A549 (cell line): Measurements from ENCODE around the gene STX19. TPM values are rescaled to one million over a fixed set of nuclear protein-coding genes. Genes with fewer than 3 reads are reported as not detected.

Source experiments
- ATAC-seq, 2 experiments: fragments of 200-7000 bp in 1 of 2; fragments of >200 bp in 1 of 2; cut with Nextera tagmentation in 1 of 2; cut with Tn5 transposase in 1 of 2; 3 replicates each; pipeline versions ENCODE4 v1.8.0 to v1.9.1; 2018 to 2020; ENCODE audit warnings: mild to moderate bottlenecking in 1 of 2, moderate library complexity in 1 of 2
- CTCF ChIA-PET: fragments of 300-600 bp; sonication (Branson Sonifier 250); formaldehyde crosslinking; extraction: SDS; loops from one replicate; lab custom pipeline; 2021; ENCODE audit warnings: antibody characterized with exemption, inconsistent platforms; lab: Yijun Ruan, JAX
- POLR2A ChIA-PET: fragments of 350-600 bp; formaldehyde crosslinking; extraction: SDS; loops from one replicate; lab custom pipeline; 2021; ENCODE audit warnings: antibody characterized with exemption, inconsistent platforms; lab: Yijun Ruan, JAX
- DNase-seq, 2 experiments: peaks; one replicate each; pipeline versions ENCODE4 v3.0.0 to v3.0.0-alpha.2; 2011 to 2016; ENCODE audit warnings: low read depth in 1 of 2, low spot score in 1 of 2
- FAIRE-seq: peaks from 2 replicates; lab custom pipeline; 2011; peaks lifted over from hg19 to GRCh38; lab: Jason Lieb, UNC
- H3K27ac ChIP-seq, 2 experiments: fragments of >200 bp; sonication (Bioruptor Twin); formaldehyde crosslinking; 3 replicates each; pipeline ENCODE4 v1.5.1; 2016 to 2017
- H3K4me1 ChIP-seq: fragments of >200 bp; sonication (Bioruptor Twin); formaldehyde crosslinking; 3 replicates; pipeline ENCODE4 v1.6.1; 2016
- H3K4me2 ChIP-seq: fragments of >200 bp; sonication (Bioruptor Twin); formaldehyde crosslinking; 3 replicates; pipeline ENCODE4 v1.6.1; 2016
- H3K4me3 ChIP-seq: fragments of >200 bp; sonication (Bioruptor Twin); formaldehyde crosslinking; 3 replicates; pipeline ENCODE4 v1.5.1; 2016
- H3K9me3 ChIP-seq: fragments of >200 bp; sonication (Bioruptor Twin); formaldehyde crosslinking; 3 replicates; pipeline ENCODE4 v1.6.1; 2016
- ATOH8 ChIP-seq: fragments of 250-450 bp; sonication (Bioruptor Pico); IDR thresholded peaks from 2 replicates; pipeline ENCODE4 v1.5.0; 2020; ENCODE audit warnings: low read depth, mild to moderate bottlenecking, moderate library complexity
- BCL3 ChIP-seq: fragments of >200 bp; sonication (Bioruptor Twin); formaldehyde crosslinking; IDR thresholded peaks from 3 replicates; pipeline ENCODE4 v1.6.1; 2016
- CBX8 ChIP-seq: fragments of 200-600 bp; sonication (generic); IDR thresholded peaks from 2 replicates; pipeline ENCODE4 v1.6.1; 2016
- EP300 ChIP-seq, 2 experiments: fragments of >200 bp; sonication (Bioruptor Twin); formaldehyde crosslinking; IDR thresholded peaks; 2 replicates in 1 of 2; 3 replicates in 1 of 2; pipeline ENCODE4 v1.6.1; 2016 to 2017
- FOSL2 ChIP-seq, 2 experiments: fragments of 450-650 bp in 1 of 2; fragments of >200 bp in 1 of 2; sonication (Bioruptor Twin) in 1 of 2; formaldehyde crosslinking; IDR thresholded peaks; 2 replicates each; pipeline versions ENCODE4 v1.5.0 to v1.6.1; 2016 to 2020; ENCODE audit warnings: mild to moderate bottlenecking in 1 of 2, moderate library complexity in 1 of 2
- FOXS1 ChIP-seq: fragments of 250-450 bp; sonication (Bioruptor Pico); IDR thresholded peaks from 2 replicates; pipeline ENCODE4 v1.5.0; 2020; ENCODE audit warnings: mild to moderate bottlenecking, moderate library complexity
- HDAC2 ChIP-seq: fragments of 200-600 bp; sonication (generic); IDR thresholded peaks from 2 replicates; pipeline ENCODE4 v1.6.1; 2016
- HOXB13 ChIP-seq: fragments of 250-450 bp; sonication (Bioruptor Pico); IDR thresholded peaks from 2 replicates; pipeline ENCODE4 v1.5.0; 2020; ENCODE audit warnings: low read depth, mild to moderate bottlenecking, moderate library complexity
- MYC ChIP-seq: IDR thresholded peaks from 2 replicates; pipeline ENCODE4 v1.6.1; 2012; ENCODE audit warnings: mild to moderate bottlenecking, inconsistent platforms, low read length, improper control_type of control experiment, borderline replicate concordance
- NPAS2 ChIP-seq: fragments of 250-450 bp; sonication (Bioruptor Pico); IDR thresholded peaks from 2 replicates; pipeline ENCODE4 v1.8.0; 2022; ENCODE audit warnings: mild to moderate bottlenecking, moderate library complexity, borderline replicate concordance
- NR3C1 ChIP-seq: fragments of >200 bp; sonication (Bioruptor Twin); formaldehyde crosslinking; IDR thresholded peaks from 3 replicates; pipeline ENCODE4 v1.6.1; 2017
- POLR2A ChIP-seq: IDR thresholded peaks from 2 replicates; pipeline ENCODE4 v1.6.1; 2012; ENCODE audit warnings: mild to moderate bottlenecking, low read length
- POLR2AphosphoS2 ChIP-seq: conservative IDR thresholded peaks from 2 replicates; pipeline ENCODE4 v1.6.1; 2012; ENCODE audit warnings: low read length, improper control_type of control experiment, inconsistent platforms
- RAD21 ChIP-seq, 2 experiments: fragments of >200 bp in 1 of 2; sonication (Bioruptor Twin) in 1 of 2; formaldehyde crosslinking in 1 of 2; IDR thresholded peaks in 1 of 2; conservative IDR thresholded peaks in 1 of 2; 2 replicates in 1 of 2; 3 replicates in 1 of 2; pipeline ENCODE4 v1.6.1; 2012 to 2018; ENCODE audit warnings: inconsistent platforms in 1 of 2
- RCOR1 ChIP-seq: fragments of 150-350 bp; IDR thresholded peaks from 2 replicates; pipeline ENCODE4 v1.6.1; 2014; ENCODE audit warnings: antibody characterized with exemption, low read length, low read depth
- RNF2 ChIP-seq: fragments of 200-600 bp; sonication (generic); IDR thresholded peaks from 2 replicates; pipeline ENCODE4 v1.6.1; 2016; ENCODE audit warnings: low read depth, mild to moderate bottlenecking, antibody characterized with exemption, moderate library complexity, borderline replicate concordance
- SMC3 ChIP-seq: fragments of >200 bp; sonication (Bioruptor Twin); formaldehyde crosslinking; IDR thresholded peaks from 3 replicates; pipeline ENCODE4 v1.6.1; 2018; ENCODE audit warnings: inconsistent platforms
- SREBF2 ChIP-seq: fragments of 450-650 bp; IDR thresholded peaks from 2 replicates; pipeline ENCODE4 v1.6.1; 2014; ENCODE audit warnings: mild to moderate bottlenecking, moderate library complexity
- TFCP2L1 ChIP-seq: fragments of 250-450 bp; sonication (Bioruptor Pico); IDR thresholded peaks from 2 replicates; pipeline ENCODE4 v1.5.0; 2021; ENCODE audit warnings: mild to moderate bottlenecking
- ZNF302 ChIP-seq: fragments of 250-450 bp; sonication (Bioruptor Pico); IDR thresholded peaks from 2 replicates; pipeline ENCODE4 v1.9.0; 2021; ENCODE audit warnings: inconsistent platforms, mild to moderate bottlenecking, moderate library complexity
- ZSCAN20 ChIP-seq: fragments of 250-450 bp; sonication (Bioruptor Pico); IDR thresholded peaks from 2 replicates; pipeline ENCODE4 v1.8.0; 2022; ENCODE audit warnings: mild to moderate bottlenecking, moderate library complexity
- WGBS: methylation state at CpG from one replicate; pipeline ENCODE4 v1.1.6; 2017; ENCODE audit errors: missing lambda C conversion rate; 5-methylcytosine and 5-hydroxymethylcytosine counted together
- polyA plus RNA-seq, 4 experiments: library from polyadenylated mRNA; depleted of rRNA in 3 of 4; stranded (reverse); fragments of >200 nt; fragmentation: RNase III in 1 of 4; extraction: RNeasy Plus Mini Kit Qiagen cat#74134 plus additional on column Dnase treatment in 1 of 4; gene quantifications; 2 replicates in 3 of 4; 3 replicates in 1 of 4; pipeline ENCODE4 v1.2.3, GENCODE V29; 2011 to 2017
- TF ChIP-seq, protein P1 (sequence below): fragments of 150-350 bp; IDR thresholded peaks from 2 replicates; pipeline ENCODE4 v1.6.1; 2014; ENCODE audit warnings: low read depth, mild to moderate bottlenecking, low read length
- TF ChIP-seq, protein P2 (sequence below): fragments of >200 bp; sonication (Bioruptor Twin); formaldehyde crosslinking; IDR thresholded peaks from 3 replicates; pipeline ENCODE4 v1.5.1; 2016
- TF ChIP-seq, protein P3 (sequence below): fragments of >200 bp; sonication (Bioruptor Twin); formaldehyde crosslinking; IDR thresholded peaks from 2 replicates; pipeline ENCODE4 v1.6.1; 2016

STX19 gene
- polyA plus RNA-seq, 2 of the 4 experiments (the other 2 are of a cell fraction), result 0.17 TPM; not detected in 1

GRCh38 chr3:93992207-93992606, 36.2 kb downstream of the STX19 start (continued):
- TF ChIP-seq SMC3, result no peak

GRCh38 chr3:93991631-93992030, 36.8 kb downstream of the STX19 start:
- Histone ChIP-seq H3K4me3 (no peak overlapping the region), H3K27ac (no peak overlapping the region), H3K9me3 (no peaks in the 10 kb centered on the region), H3K4me2 (no peak overlapping the region), H3K4me1 (peaks cover 7% of the 10 kb centered on the region; the same call in 2 of the 3 replicates)
- ATAC-seq, result no peak
- ChIA-PET CTCF (interaction anchor here (0.8 to 2.4 kb wide), 3 partner anchors 11 to 13 kb away, joined by 4 to 9 read pairs (median 5); no protein-coding TSS in a partner anchor), POLR2A (interaction anchor here (0.5 to 0.8 kb wide), 2 partner anchors 25 to 71 kb away, joined by 3 to 4 read pairs; no protein-coding TSS in a partner anchor)
- FAIRE-seq, result no peak
- no peak for DNase-seq
- TF ChIP-seq EP300 (IDR thresholded peaks at IDR 0.05), result no peak
- TF ChIP-seq RNF2, result no peak
- TF ChIP-seq ZSCAN20, result no peak
- TF ChIP-seq TFCP2L1 (CRISPR knock-in tag), result no peak
- TF ChIP-seq RCOR1, result no peak
- TF ChIP-seq BCL3, result no peak
- TF ChIP-seq ATOH8 (CRISPR knock-in tag), result no peak
- TF ChIP-seq MYC, result no peak
- no peak for TF ChIP-seq POLR2AphosphoS2
- no peak for TF ChIP-seq RAD21 (conservative IDR thresholded peaks at IDR 0.05 in 1 of 2, IDR thresholded peaks at IDR 0.05 in 1 of 2)
- TF ChIP-seq HOXB13 (CRISPR knock-in tag), result no peak
- no peak for TF ChIP-seq ZNF302 (CRISPR knock-in tag)
- no peak for TF ChIP-seq NR3C1
- no peak for TF ChIP-seq HDAC2
- WGBS, result 72% methylated on average over 2 of the region's 2 CpGs

- CTCF ChIA-PET, result interaction anchor here (2.1 kb wide), 1 partner anchor 16 kb away, joined by 5 read pairs; the partner anchor contains the start of gene PROS1
- Histone ChIP-seq H3K9me3 (no peaks in the 10 kb centered on the region), H3K4me3 (no peak overlapping the region), H3K4me1 (peaks cover 7% of the 10 kb centered on the region; the same call in 2 of the 3 replicates), H3K27ac (no peak overlapping the region), H3K4me2 (no peak overlapping the region)
- DNase-seq (no peak), FAIRE-seq (no peak), ATAC-seq (no peak)
- POLR2A ChIA-PET, result interaction anchor here (1.0 to 2.2 kb wide), 3 partner anchors 9 to 73 kb away, joined by 3 to 9 read pairs (median 4); partner anchors contain the start of genes ARL13B, DHFR2 and NSUN3
- 83% methylated on average over 3 of the region's 3 CpGs for WGBS
- TF ChIP-seq NPAS2 (CRISPR knock-in tag) (no peak), FOXS1 (CRISPR knock-in tag) (no peak), SREBF2 (no peak), FOSL2 (IDR thresholded peaks at IDR 0.05) (no peak), FOSL2 (CRISPR knock-in tag; IDR thresholded peaks at IDR 0.05) (no peak), RCOR1 (no peak), ZNF302 (CRISPR knock-in tag) (no peak), TFCP2L1 (CRISPR knock-in tag) (no peak), CBX8 (no peak), RNF2 (no peak), NR3C1 (no peak), POLR2A (no peak)
- TF ChIP-seq, protein P1, sequence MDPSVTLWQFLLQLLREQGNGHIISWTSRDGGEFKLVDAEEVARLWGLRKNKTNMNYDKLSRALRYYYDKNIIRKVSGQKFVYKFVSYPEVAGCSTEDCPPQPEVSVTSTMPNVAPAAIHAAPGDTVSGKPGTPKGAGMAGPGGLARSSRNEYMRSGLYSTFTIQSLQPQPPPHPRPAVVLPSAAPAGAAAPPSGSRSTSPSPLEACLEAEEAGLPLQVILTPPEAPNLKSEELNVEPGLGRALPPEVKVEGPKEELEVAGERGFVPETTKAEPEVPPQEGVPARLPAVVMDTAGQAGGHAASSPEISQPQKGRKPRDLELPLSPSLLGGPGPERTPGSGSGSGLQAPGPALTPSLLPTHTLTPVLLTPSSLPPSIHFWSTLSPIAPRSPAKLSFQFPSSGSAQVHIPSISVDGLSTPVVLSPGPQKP, result no peak
- TF ChIP-seq, protein P2, sequence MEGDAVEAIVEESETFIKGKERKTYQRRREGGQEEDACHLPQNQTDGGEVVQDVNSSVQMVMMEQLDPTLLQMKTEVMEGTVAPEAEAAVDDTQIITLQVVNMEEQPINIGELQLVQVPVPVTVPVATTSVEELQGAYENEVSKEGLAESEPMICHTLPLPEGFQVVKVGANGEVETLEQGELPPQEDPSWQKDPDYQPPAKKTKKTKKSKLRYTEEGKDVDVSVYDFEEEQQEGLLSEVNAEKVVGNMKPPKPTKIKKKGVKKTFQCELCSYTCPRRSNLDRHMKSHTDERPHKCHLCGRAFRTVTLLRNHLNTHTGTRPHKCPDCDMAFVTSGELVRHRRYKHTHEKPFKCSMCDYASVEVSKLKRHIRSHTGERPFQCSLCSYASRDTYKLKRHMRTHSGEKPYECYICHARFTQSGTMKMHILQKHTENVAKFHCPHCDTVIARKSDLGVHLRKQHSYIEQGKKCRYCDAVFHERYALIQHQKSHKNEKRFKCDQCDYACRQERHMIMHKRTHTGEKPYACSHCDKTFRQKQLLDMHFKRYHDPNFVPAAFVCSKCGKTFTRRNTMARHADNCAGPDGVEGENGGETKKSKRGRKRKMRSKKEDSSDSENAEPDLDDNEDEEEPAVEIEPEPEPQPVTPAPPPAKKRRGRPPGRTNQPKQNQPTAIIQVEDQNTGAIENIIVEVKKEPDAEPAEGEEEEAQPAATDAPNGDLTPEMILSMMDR, result no peak
- TF ChIP-seq, protein P3, sequence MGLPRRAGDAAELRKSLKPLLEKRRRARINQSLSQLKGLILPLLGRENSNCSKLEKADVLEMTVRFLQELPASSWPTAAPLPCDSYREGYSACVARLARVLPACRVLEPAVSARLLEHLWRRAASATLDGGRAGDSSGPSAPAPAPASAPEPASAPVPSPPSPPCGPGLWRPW, result no peak
- TF ChIP-seq, all 56 proteins: peak for 0
Measured at GRCh38 chr3:93989241-93989640, 39.2 kb downstream of the STX19 start.
